PC-9 (cell line): ENCODE data around the gene PRPS1L1. TPM values are rescaled to one million over a fixed set of nuclear protein-coding genes. Genes with fewer than 3 reads are reported as not detected.

ENCODE experiments used
- BruUV-seq: library from RNA; stranded (reverse); fragments of 400-500 nt; replicated peaks from 2 replicates; lab custom pipeline; 2021; lab: Mats Ljungman, UMichigan
- CTCF ChIA-PET: fragments of 300-600 bp; sonication (Branson Sonifier 250); formaldehyde crosslinking; loops from one replicate; lab custom pipeline; 2022; ENCODE audit warnings: antibody characterized with exemption; lab: Charles Lee
- POLR2A ChIA-PET: fragments of 300-600 bp; sonication (Branson Sonifier 250); formaldehyde crosslinking; loops from one replicate; lab custom pipeline; 2022; ENCODE audit warnings: antibody characterized with exemption; ENCODE audit not compliant: unreplicated experiment; lab: Charles Lee
- DNase-seq, 2 experiments: peaks; one replicate each; pipeline versions ENCODE4 v3.0.0 to v3.0.0-alpha.2; 2015 to 2022; ENCODE audit warnings: mixed read lengths in 1 of 2
- H2AFZ ChIP-seq: fragments of 200-600 bp; sonication (generic); 2 replicates; pipeline ENCODE4 v1.8.1; 2017; ENCODE audit warnings: antibody characterized with exemption
- H3F3A ChIP-seq: fragments of 200-600 bp; sonication (generic); 2 replicates; pipeline ENCODE4 v1.8.1; 2017; ENCODE audit warnings: antibody characterized with exemption, mild to moderate bottlenecking, low read depth; ENCODE audit not compliant: insufficient read depth
- H3K27ac ChIP-seq: fragments of 200-600 bp; sonication (generic); 2 replicates; pipeline ENCODE4 v1.6.1; 2016; ENCODE audit warnings: mixed run types
- H3K27me3 ChIP-seq: fragments of 200-600 bp; sonication (generic); 2 replicates; pipeline ENCODE4 v1.6.1; 2016; ENCODE audit warnings: low read depth, mixed run types; ENCODE audit not compliant: insufficient read depth
- H3K36me3 ChIP-seq: fragments of 200-600 bp; sonication (generic); 2 replicates; pipeline ENCODE4 v1.6.1; 2016; ENCODE audit warnings: low read depth, mixed run types
- H3K4me1 ChIP-seq: fragments of 200-600 bp; sonication (generic); replicated peaks from 2 replicates; pipeline ENCODE4 v1.6.1; 2016; ENCODE audit warnings: mixed run types; ENCODE audit not compliant: insufficient read depth
- H3K4me2 ChIP-seq: fragments of 200-600 bp; sonication (generic); 2 replicates; pipeline ENCODE4 v1.6.1; 2017; ENCODE audit warnings: mixed run types
- H3K4me3 ChIP-seq: fragments of 200-600 bp; sonication (generic); 2 replicates; pipeline ENCODE4 v1.6.1; 2016; ENCODE audit warnings: mixed run types
- H3K79me2 ChIP-seq: fragments of 200-600 bp; sonication (generic); 2 replicates; pipeline ENCODE4 v1.6.1; 2017; ENCODE audit warnings: low read depth, mixed run types
- H3K9me2 ChIP-seq: fragments of 200-600 bp; sonication (generic); 2 replicates; pipeline ENCODE4 v1.8.1; 2017; ENCODE audit warnings: mild to moderate bottlenecking; ENCODE audit not compliant: insufficient read depth
- H3K9me3 ChIP-seq: fragments of 200-600 bp; sonication (generic); 2 replicates; pipeline ENCODE4 v1.8.1; 2016; ENCODE audit warnings: low read depth; ENCODE audit not compliant: insufficient read depth
- H4K20me1 ChIP-seq: fragments of 200-600 bp; sonication (generic); 2 replicates; pipeline ENCODE4 v1.8.1; 2017; ENCODE audit not compliant: insufficient read depth
- EZH2 ChIP-seq: fragments of 200-600 bp; sonication (generic); IDR thresholded peaks from 2 replicates; pipeline ENCODE4 v1.8.0; 2017; ENCODE audit warnings: antibody characterized with exemption, low read depth
- intact Hi-C: fragments of 100-400 bp; cut with micrococcal nuclease; formaldehyde crosslinking; loops from one replicate; pipeline ENCODE4 v1.10.0; 2022; ENCODE audit not compliant: unreplicated experiment
- total RNA-seq: library from RNA; stranded (reverse); gene quantifications from 2 replicates; pipeline ENCODE4 v1.2.3, GENCODE V29; 2021
- TF ChIP-seq, protein P1 (sequence below): fragments of 200-600 bp; sonication (generic); conservative IDR thresholded peaks from 2 replicates; pipeline ENCODE4 v1.6.1; 2017; ENCODE audit warnings: mixed run types, antibody characterized with exemption, mild to moderate bottlenecking, moderate library complexity

PRPS1L1 gene
- total RNA-seq, 1 experiment from 2014 or later, result not detected

GRCh38 chr7:18064242-18064838 lies 36.7 kb upstream of the PRPS1L1 start:
- POLR2A ChIA-PET, result no interaction called here
- H3K4me1 ChIP-seq, result no peaks in the 10 kb centered on the region
- no peak overlapping the region for H2AFZ ChIP-seq
- H3K9me2 ChIP-seq, result no peaks in the 10 kb centered on the region
- H4K20me1 ChIP-seq, result no peaks in the 10 kb centered on the region
- H3K9me3 ChIP-seq, result no peaks in the 10 kb centered on the region
- no peaks in the 10 kb centered on the region for H3F3A ChIP-seq
- H3K27ac ChIP-seq, result no peak overlapping the region
- DNase-seq, result no peak
- no peaks in the 10 kb centered on the region for H3K27me3 ChIP-seq
- intact Hi-C loops, result no loop called here
- no peaks in the 10 kb centered on the region for H3K36me3 ChIP-seq
- H3K4me2 ChIP-seq, result no peak overlapping the region
- TF ChIP-seq, protein P1, sequence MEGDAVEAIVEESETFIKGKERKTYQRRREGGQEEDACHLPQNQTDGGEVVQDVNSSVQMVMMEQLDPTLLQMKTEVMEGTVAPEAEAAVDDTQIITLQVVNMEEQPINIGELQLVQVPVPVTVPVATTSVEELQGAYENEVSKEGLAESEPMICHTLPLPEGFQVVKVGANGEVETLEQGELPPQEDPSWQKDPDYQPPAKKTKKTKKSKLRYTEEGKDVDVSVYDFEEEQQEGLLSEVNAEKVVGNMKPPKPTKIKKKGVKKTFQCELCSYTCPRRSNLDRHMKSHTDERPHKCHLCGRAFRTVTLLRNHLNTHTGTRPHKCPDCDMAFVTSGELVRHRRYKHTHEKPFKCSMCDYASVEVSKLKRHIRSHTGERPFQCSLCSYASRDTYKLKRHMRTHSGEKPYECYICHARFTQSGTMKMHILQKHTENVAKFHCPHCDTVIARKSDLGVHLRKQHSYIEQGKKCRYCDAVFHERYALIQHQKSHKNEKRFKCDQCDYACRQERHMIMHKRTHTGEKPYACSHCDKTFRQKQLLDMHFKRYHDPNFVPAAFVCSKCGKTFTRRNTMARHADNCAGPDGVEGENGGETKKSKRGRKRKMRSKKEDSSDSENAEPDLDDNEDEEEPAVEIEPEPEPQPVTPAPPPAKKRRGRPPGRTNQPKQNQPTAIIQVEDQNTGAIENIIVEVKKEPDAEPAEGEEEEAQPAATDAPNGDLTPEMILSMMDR, result peak; percentile 67
- no peak for TF ChIP-seq EZH2
- H3K4me3 ChIP-seq, result no peak overlapping the region
- no TSS peak for BruUV-seq
- H3K79me2 ChIP-seq, result no peaks in the 10 kb centered on the region
- CTCF ChIA-PET, result interaction anchor here (0.6 kb wide), 1 partner anchor 10 kb away, joined by 3 read pairs; no protein-coding TSS in a partner anchor

- no peak overlapping the region; the same call in 1 of the 2 replicates for H2AFZ ChIP-seq
- H4K20me1 ChIP-seq, result no peaks in the 10 kb centered on the region
- H3K27me3 ChIP-seq, result no peaks in the 10 kb centered on the region
- DNase-seq, result no peak
- H3K4me1 ChIP-seq, result no peaks in the 10 kb centered on the region
- no peak overlapping the region for H3K27ac ChIP-seq
- BruUV-seq, result no TSS peak
- no peaks in the 10 kb centered on the region for H3K9me3 ChIP-seq
- H3K36me3 ChIP-seq, result no peaks in the 10 kb centered on the region
- TF ChIP-seq, protein P1, result no peak
- TF ChIP-seq EZH2, result no peak
- no peak overlapping the region for H3K4me2 ChIP-seq
- H3K4me3 ChIP-seq, result no peak overlapping the region
- intact Hi-C loops, result no loop called here
- ChIA-PET POLR2A (no interaction called here), CTCF (no interaction called here)
- H3K79me2 ChIP-seq, result no peaks in the 10 kb centered on the region
- no peaks in the 10 kb centered on the region for H3K9me2 ChIP-seq
- no peaks in the 10 kb centered on the region for H3F3A ChIP-seq
Observed at GRCh38 chr7:18063149-18063901, 35.7 kb upstream of the PRPS1L1 start.

DNA sequence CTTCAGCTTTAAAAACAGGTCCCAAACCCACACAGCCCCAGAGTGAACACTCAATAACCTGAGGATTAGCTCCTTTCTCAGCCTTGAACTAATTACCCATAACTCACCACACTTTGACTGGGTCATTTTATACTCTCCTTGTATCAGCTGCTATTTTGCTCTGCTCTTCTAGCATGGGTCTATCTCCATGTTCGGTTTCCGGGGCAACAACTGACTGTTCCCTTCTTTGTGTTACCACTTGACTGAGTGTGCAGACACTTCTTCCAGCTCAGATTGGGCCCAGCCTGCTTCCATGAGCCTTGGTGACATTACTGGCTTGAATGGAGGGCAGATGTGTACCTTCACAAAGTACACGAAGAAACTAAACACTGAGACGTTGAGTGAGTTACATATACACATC lies 31.5 kb upstream of the PRPS1L1 start:
- no peak overlapping the region for H3K27ac ChIP-seq
- TF ChIP-seq EZH2, result no peak
- TF ChIP-seq, protein P1, result no peak
- H3K4me1 ChIP-seq, result no peaks in the 10 kb centered on the region
- H3F3A ChIP-seq, result no peaks in the 10 kb centered on the region
- ChIA-PET CTCF (no interaction called here), POLR2A (no interaction called here)
- no peaks in the 10 kb centered on the region for H3K79me2 ChIP-seq
- no peaks in the 10 kb centered on the region for H3K9me3 ChIP-seq
- no TSS peak for BruUV-seq
- intact Hi-C loops, result no loop called here
- DNase-seq, result no peak
- H2AFZ ChIP-seq, result no peak overlapping the region
- H3K36me3 ChIP-seq, result no peaks in the 10 kb centered on the region
- H4K20me1 ChIP-seq, result no peaks in the 10 kb centered on the region
- no peak overlapping the region for H3K4me2 ChIP-seq
- H3K4me3 ChIP-seq, result no peak overlapping the region
- no peaks in the 10 kb centered on the region for H3K27me3 ChIP-seq
- no peaks in the 10 kb centered on the region for H3K9me2 ChIP-seq
